ENCODE measurements around the gene ARFGAP1. TPM values are rescaled to one million over a fixed set of nuclear protein-coding genes. Genes with fewer than 3 reads are reported as not detected.

The ARFGAP1 gene
- total RNA-seq, 1 donor from 2014 or later = 93.8 TPM

- peaks cover 5% of the 10 kb centered on the region for H3K4me1 Mint-ChIP-seq (ENCODE audit: low read depth)
- intact Hi-C loops (cut with micrococcal nuclease) = no loop called here
- H3K27me3 Mint-ChIP-seq (ENCODE audit: low read depth) = peaks cover 9% of the 10 kb centered on the region
- H3K36me3 Mint-ChIP-seq (ENCODE audit: low read depth) = no peaks in the 10 kb centered on the region
- H3K9me3 Mint-ChIP-seq = no peaks in the 10 kb centered on the region
- no peak for DNase-seq (ENCODE audit: low spot score)
- H3K4me3 Mint-ChIP-seq (ENCODE audit: low read depth) = no peak overlapping the region
- no peak overlapping the region for H3K27ac Mint-ChIP-seq
Measured at GRCh38 chr20:63268256-63268655, 4.4 kb upstream of the ARFGAP1 start.

GRCh38 chr20:63268671-63269439 is 3.8 kb upstream of the ARFGAP1 start:
- H3K36me3 Mint-ChIP-seq (ENCODE audit: low read depth) = no peaks in the 10 kb centered on the region
- no peak overlapping the region for H3K4me3 Mint-ChIP-seq (ENCODE audit: low read depth)
- no peaks in the 10 kb centered on the region for H3K9me3 Mint-ChIP-seq
- intact Hi-C loops (cut with micrococcal nuclease) = no loop called here
- H3K27ac Mint-ChIP-seq = no peak overlapping the region
- no peak for DNase-seq (ENCODE audit: low spot score)
- H3K4me1 Mint-ChIP-seq (ENCODE audit: low read depth) = peaks cover 9% of the 10 kb centered on the region
- peaks cover 9% of the 10 kb centered on the region for H3K27me3 Mint-ChIP-seq (ENCODE audit: low read depth)

- intact Hi-C loops (cut with micrococcal nuclease) = no loop called here
- Mint-ChIP-seq H3K4me1 (ENCODE audit: low read depth) (peaks cover 11% of the 10 kb centered on the region), H3K27me3 (ENCODE audit: low read depth) (peaks cover 4% of the 10 kb centered on the region), H3K27ac (no peak overlapping the region), H3K9me3 (no peaks in the 10 kb centered on the region), H3K36me3 (ENCODE audit: low read depth) (no peaks in the 10 kb centered on the region), H3K4me3 (ENCODE audit: low read depth) (peak overlapping the region; percentile 13)
- no peak for DNase-seq (ENCODE audit: low spot score)
Measured at GRCh38 chr20:63269724-63270123, 2.9 kb upstream of the ARFGAP1 start.

- intact Hi-C loops (cut with micrococcal nuclease) = loop anchor here (1.0 kb wide), 1 partner anchor 54 kb away; the partner anchor contains the start of gene YTHDF1
- Mint-ChIP-seq H3K4me1 (ENCODE audit: low read depth) (peaks cover 13% of the 10 kb centered on the region), H3K4me3 (ENCODE audit: low read depth) (peak overlapping the region; percentile 14), H3K27me3 (ENCODE audit: low read depth) (peaks cover 4% of the 10 kb centered on the region), H3K36me3 (ENCODE audit: low read depth) (peaks cover 4% of the 10 kb centered on the region), H3K27ac (no peak overlapping the region), H3K9me3 (no peaks in the 10 kb centered on the region)
- no peak for DNase-seq (ENCODE audit: low spot score)
Measured at GRCh38 chr20:63270606-63271325, 1.8 kb upstream of the ARFGAP1 start.

- H3K4me3 Mint-ChIP-seq (ENCODE audit: low read depth) = peak overlapping the region; percentile 91
- DNase-seq (ENCODE audit: low spot score) = no peak
- H3K9me3 Mint-ChIP-seq = no peaks in the 10 kb centered on the region
- H3K27ac Mint-ChIP-seq = peak overlapping the region; percentile 89
- H3K27me3 Mint-ChIP-seq (ENCODE audit: low read depth) = peaks cover 4% of the 10 kb centered on the region
- peaks cover 13% of the 10 kb centered on the region for H3K4me1 Mint-ChIP-seq (ENCODE audit: low read depth)
- peaks cover 14% of the 10 kb centered on the region for H3K36me3 Mint-ChIP-seq (ENCODE audit: low read depth)
- intact Hi-C loops (cut with micrococcal nuclease) = no loop called here
Measured at GRCh38 chr20:63273059-63273579, 506 bp downstream of the ARFGAP1 start.

GRCh38 chr20:63273635-63274380 is 1.2 kb downstream of the ARFGAP1 start:
- peak overlapping the region; percentile 89 for H3K27ac Mint-ChIP-seq
- H3K36me3 Mint-ChIP-seq (ENCODE audit: low read depth) = peaks cover 19% of the 10 kb centered on the region
- H3K9me3 Mint-ChIP-seq = no peaks in the 10 kb centered on the region
- peaks cover 4% of the 10 kb centered on the region for H3K27me3 Mint-ChIP-seq (ENCODE audit: low read depth)
- H3K4me3 Mint-ChIP-seq (ENCODE audit: low read depth) = peak overlapping the region; percentile 91
- H3K4me1 Mint-ChIP-seq (ENCODE audit: low read depth) = peaks cover 13% of the 10 kb centered on the region
- DNase-seq (ENCODE audit: low spot score) = no peak
- intact Hi-C loops (cut with micrococcal nuclease) = no loop called here

GRCh38 chr20:63274381-63275228 is 2.0 kb downstream of the ARFGAP1 start:
- peak overlapping the region; percentile 45 for H3K4me3 Mint-ChIP-seq (ENCODE audit: low read depth)
- H3K27ac Mint-ChIP-seq = no peak overlapping the region
- intact Hi-C loops (cut with micrococcal nuclease) = no loop called here
- peaks cover 25% of the 10 kb centered on the region for H3K36me3 Mint-ChIP-seq (ENCODE audit: low read depth)
- peaks cover 4% of the 10 kb centered on the region for H3K27me3 Mint-ChIP-seq (ENCODE audit: low read depth)
- H3K4me1 Mint-ChIP-seq (ENCODE audit: low read depth) = peaks cover 13% of the 10 kb centered on the region
- H3K9me3 Mint-ChIP-seq = no peaks in the 10 kb centered on the region
- no peak for DNase-seq (ENCODE audit: low spot score)

GRCh38 chr20:63275825-63276224 is 3.2 kb downstream of the ARFGAP1 start:
- Mint-ChIP-seq H3K27ac (no peak overlapping the region), H3K9me3 (no peaks in the 10 kb centered on the region), H3K36me3 (ENCODE audit: low read depth) (peaks cover 30% of the 10 kb centered on the region), H3K4me3 (ENCODE audit: low read depth) (peak overlapping the region; percentile 13), H3K27me3 (ENCODE audit: low read depth) (peaks cover 4% of the 10 kb centered on the region), H3K4me1 (ENCODE audit: low read depth) (peaks cover 13% of the 10 kb centered on the region)
- intact Hi-C loops (cut with micrococcal nuclease) = no loop called here
- no peak for DNase-seq (ENCODE audit: low spot score)

GRCh38 chr20:63276956-63277355 is 4.3 kb downstream of the ARFGAP1 start:
- Mint-ChIP-seq H3K36me3 (ENCODE audit: low read depth) (peaks cover 30% of the 10 kb centered on the region), H3K27me3 (ENCODE audit: low read depth) (no peaks in the 10 kb centered on the region), H3K4me1 (ENCODE audit: low read depth) (peaks cover 8% of the 10 kb centered on the region), H3K4me3 (ENCODE audit: low read depth) (no peak overlapping the region), H3K9me3 (no peaks in the 10 kb centered on the region), H3K27ac (no peak overlapping the region)
- DNase-seq (ENCODE audit: low spot score) = no peak
- intact Hi-C loops (cut with micrococcal nuclease) = no loop called here

GRCh38 chr20:63277466-63278272 is 5.1 kb downstream of the ARFGAP1 start:
- H3K36me3 Mint-ChIP-seq (ENCODE audit: low read depth) = peaks cover 30% of the 10 kb centered on the region
- peaks cover 8% of the 10 kb centered on the region for H3K4me1 Mint-ChIP-seq (ENCODE audit: low read depth)
- no peak overlapping the region for H3K4me3 Mint-ChIP-seq (ENCODE audit: low read depth)
- H3K27ac Mint-ChIP-seq = no peak overlapping the region
- no peaks in the 10 kb centered on the region for H3K9me3 Mint-ChIP-seq
- intact Hi-C loops (cut with micrococcal nuclease) = no loop called here
- no peaks in the 10 kb centered on the region for H3K27me3 Mint-ChIP-seq (ENCODE audit: low read depth)
- DNase-seq (ENCODE audit: low spot score) = no peak

- Mint-ChIP-seq H3K36me3 (ENCODE audit: low read depth) (peaks cover 30% of the 10 kb centered on the region), H3K4me3 (ENCODE audit: low read depth) (no peak overlapping the region)
Measured at GRCh38 chr20:63278661-63279060, 6.0 kb downstream of the ARFGAP1 start.

More at GRCh38 chr20:63278661-63279060, 6.0 kb downstream of the ARFGAP1 start:
- Mint-ChIP-seq H3K27ac (no peak overlapping the region), H3K4me1 (ENCODE audit: low read depth) (peaks cover 6% of the 10 kb centered on the region), H3K9me3 (no peaks in the 10 kb centered on the region), H3K27me3 (ENCODE audit: low read depth) (no peaks in the 10 kb centered on the region)
- intact Hi-C loops (cut with micrococcal nuclease) = no loop called here
- DNase-seq (ENCODE audit: low spot score) = no peak
